NCI-H2171 treated with DMSO at 0.1 percent for 48 hours (cell line): ENCODE data around the gene NBAS.

Source experiments
- DNase-seq: peaks from one replicate; lab custom pipeline; 2025; lab: John Stamatoyannopoulos, UW

The NBAS gene

GRCh38 chr2:15126373-15126772, 434.8 kb downstream of the NBAS start:
- DNase-seq = peak; percentile 27

- no peak for DNase-seq
Observed at GRCh38 chr2:15122915-15123314, 438.2 kb downstream of the NBAS start.

GRCh38 chr2:15120631-15121030, 440.5 kb downstream of the NBAS start:
- peak; percentile 59 for DNase-seq

GRCh38 chr2:15119722-15120175, 441.4 kb downstream of the NBAS start:
- DNase-seq = peak; percentile 97

- no peak for DNase-seq
Observed at GRCh38 chr2:15117409-15118050, 443.6 kb downstream of the NBAS start.
